HG03060 (cell line): ENCODE results near the gene ADGRL1.
"Not testable (repeated sequence)": the region's sequence is repeated elsewhere in the genome, so short reads cannot be mapped to it uniquely, and the experiment has no call there.

Source experiments
- ATAC-seq: cut with Tn5 transposase; IDR thresholded peaks from one replicate; pipeline ENCODE4 v1.9.1; 2021; ENCODE audit warnings: low read depth, moderate number of reproducible peaks; ENCODE audit not compliant: unreplicated experiment

The ADGRL1 gene

GRCh38 chr19:14196105-14196504 is 9.9 kb downstream of the ADGRL1 start:
- not testable (repeated sequence) for ATAC-seq

- not testable (repeated sequence) for ATAC-seq
These were observed 10.8 kb downstream of the ADGRL1 start for GRCh38 chr19:14195216-14195615.

GRCh38 chr19:14189415-14189814 is 16.6 kb downstream of the ADGRL1 start:
- no peak for ATAC-seq

GRCh38 chr19:14188086-14188485 is 17.9 kb downstream of the ADGRL1 start:
- not testable (repeated sequence) for ATAC-seq

GRCh38 chr19:14187561-14187960 is 18.4 kb downstream of the ADGRL1 start:
- ATAC-seq, result no peak

- ATAC-seq, result not testable (repeated sequence)
These were observed 19.3 kb downstream of the ADGRL1 start for GRCh38 chr19:14186684-14187083.

GRCh38 chr19:14185691-14186090 is 20.3 kb downstream of the ADGRL1 start:
- ATAC-seq, result not testable (repeated sequence)

GRCh38 chr19:14185158-14185557 is 20.8 kb downstream of the ADGRL1 start:
- ATAC-seq, result no peak

GRCh38 chr19:14183741-14184350 is 22.1 kb downstream of the ADGRL1 start:
- no peak for ATAC-seq

- no peak for ATAC-seq
These were observed 23.5 kb downstream of the ADGRL1 start for GRCh38 chr19:14182476-14182875.

- no peak for ATAC-seq
These were observed 24.1 kb downstream of the ADGRL1 start for GRCh38 chr19:14181906-14182305.

- ATAC-seq, result not testable (repeated sequence)
These were observed 24.8 kb downstream of the ADGRL1 start for GRCh38 chr19:14181199-14181598.

GRCh38 chr19:14177496-14178074 is 28.4 kb downstream of the ADGRL1 start:
- ATAC-seq, result no peak

GRCh38 chr19:14175351-14175792 is 30.6 kb downstream of the ADGRL1 start:
- no peak for ATAC-seq

- ATAC-seq, result no peak
These were observed 31.1 kb downstream of the ADGRL1 start for GRCh38 chr19:14174883-14175282.

GRCh38 chr19:14168993-14169392 is 37.0 kb downstream of the ADGRL1 start:
- no peak for ATAC-seq

GRCh38 chr19:14168259-14168972 is 37.6 kb downstream of the ADGRL1 start:
- ATAC-seq, result no peak

- ATAC-seq, result no peak
These were observed 38.3 kb downstream of the ADGRL1 start for GRCh38 chr19:14167576-14168138.

- ATAC-seq, result no peak
These were observed 38.9 kb downstream of the ADGRL1 start for GRCh38 chr19:14166999-14167575.

- ATAC-seq, result no peak
These were observed 39.8 kb downstream of the ADGRL1 start for GRCh38 chr19:14165990-14166830.
